K562 (cell line): ENCODE data around the gene MARCHF3. TPM values are rescaled to one million over a fixed set of nuclear protein-coding genes. Genes with fewer than 3 reads are reported as not detected.
A peak's percentile ranks its signal among the peaks of the same experiment; 100 is the strongest.

Experiments
- CBX1 ChIP-seq: sonication (generic); IDR thresholded peaks from 2 replicates; pipeline ENCODE4 v1.6.1; 2016; ENCODE audit warnings: antibody characterized with exemption, low read depth, mild to moderate bottlenecking
- EP400 ChIP-seq: fragments of 450-650 bp; IDR thresholded peaks from 2 replicates; pipeline ENCODE4 v1.6.1; 2017; ENCODE audit warnings: antibody characterized with exemption, mild to moderate bottlenecking, moderate library complexity
- MAFG ChIP-seq: fragments of 450-650 bp; conservative IDR thresholded peaks from 2 replicates; pipeline ENCODE4 v1.6.1; 2016; ENCODE audit warnings: missing genetic modification characterization, missing compliant biosample characterization
- MTA3 ChIP-seq: fragments of 450-650 bp; formaldehyde crosslinking; IDR thresholded peaks from 2 replicates; pipeline ENCODE4 v1.6.1; 2017; ENCODE audit warnings: mild to moderate bottlenecking, borderline replicate concordance
- NEUROD1 ChIP-seq: fragments of 150-350 bp; IDR thresholded peaks from 2 replicates; pipeline ENCODE4 v1.6.1; 2014; ENCODE audit warnings: borderline replicate concordance, low read length, low read depth; ENCODE audit not compliant: partially characterized antibody
- PCBP1 ChIP-seq: fragments of 200-400 bp; formaldehyde crosslinking; IDR thresholded peaks from 2 replicates; pipeline ENCODE4 v1.6.1; 2018; ENCODE audit warnings: mild to moderate bottlenecking, low read depth, low read length; ENCODE audit not compliant: poor library complexity, severe bottlenecking
- RFX7 ChIP-seq: fragments of 250-450 bp; sonication (Bioruptor Pico); IDR thresholded peaks from 2 replicates; pipeline ENCODE4 v1.5.1; 2021; ENCODE audit warnings: mild to moderate bottlenecking
- TRIM24 ChIP-seq, 2 experiments: fragments of 450-650 bp; IDR thresholded peaks; 2 replicates each; pipeline ENCODE4 v1.6.1; 2016
- ZKSCAN8 ChIP-seq: fragments of 200-800 bp; sonication (Bioruptor generic); IDR thresholded peaks from 2 replicates; pipeline ENCODE4 v1.6.1; 2016; ENCODE audit warnings: missing genetic modification characterization, missing compliant biosample characterization
- polyA plus RNA-seq, 8 experiments: library from polyadenylated mRNA; depleted of rRNA in 4 of 8; stranded (reverse) in 5 of 8; unstranded in 3 of 8; fragments of >200 nt; fragmentation: Nextera tagmentation in 2 of 8; fragmentation: Illumina TruSeq in 1 of 8; extraction: Ambion mirVana in 2 of 8; extraction: Trizol in 1 of 8; gene quantifications; 2 replicates each; pipeline versions ENCODE4 v1.2.1 to v1.2.3, GENCODE V29; 2011 to 2014; ENCODE audit warnings: inconsistent platforms in 1 of 8, missing spikeins in 1 of 8
- total RNA-seq, 7 experiments: library from RNA; depleted of rRNA in 6 of 7; stranded (reverse); fragments of >200 nt in 6 of 7; fragmentation: Illumina TruSeq in 2 of 7; extraction: Trizol in 2 of 7; gene quantifications; 2 replicates each; pipeline versions ENCODE4 v1.2.1 to v1.2.3, GENCODE V29; 2011 to 2021; ENCODE audit warnings: low replicate concordance in 1 of 7
- TF ChIP-seq, protein P1 (sequence below): fragments of 450-650 bp; conservative IDR thresholded peaks from 2 replicates; pipeline ENCODE4 v1.6.1; 2016; ENCODE audit warnings: missing genetic modification characterization, low read depth, mild to moderate bottlenecking, missing compliant biosample characterization, moderate library complexity
- TF ChIP-seq, protein P2 (sequence below): fragments of 250-450 bp; sonication (Bioruptor Pico); IDR thresholded peaks from 2 replicates; pipeline ENCODE4 v1.8.0; 2021; ENCODE audit warnings: moderate library complexity, mild to moderate bottlenecking, inconsistent platforms
- TF ChIP-seq, protein P3 (sequence below): sonication (generic); formaldehyde crosslinking; IDR thresholded peaks from 2 replicates; pipeline ENCODE4 v1.8.1; 2022; ENCODE audit warnings: missing genetic modification reagents
- TF ChIP-seq, protein P4 (sequence below), 2 experiments: fragments of 450-650 bp; formaldehyde crosslinking in 1 of 2; IDR thresholded peaks; 2 replicates each; pipeline versions ENCODE4 v1.4.0 to v1.6.1; 2014 to 2020; ENCODE audit warnings: mild to moderate bottlenecking in 2 of 2, borderline replicate concordance in 1 of 2, low read depth in 1 of 2

MARCHF3 gene
- total and polyA plus RNA-seq, 9 of the 15 experiments (the other 6 are each of a cell fraction or from before 2014, with no cell fraction given): 5.6 to 37.4 (median 16.5) TPM

DNA sequence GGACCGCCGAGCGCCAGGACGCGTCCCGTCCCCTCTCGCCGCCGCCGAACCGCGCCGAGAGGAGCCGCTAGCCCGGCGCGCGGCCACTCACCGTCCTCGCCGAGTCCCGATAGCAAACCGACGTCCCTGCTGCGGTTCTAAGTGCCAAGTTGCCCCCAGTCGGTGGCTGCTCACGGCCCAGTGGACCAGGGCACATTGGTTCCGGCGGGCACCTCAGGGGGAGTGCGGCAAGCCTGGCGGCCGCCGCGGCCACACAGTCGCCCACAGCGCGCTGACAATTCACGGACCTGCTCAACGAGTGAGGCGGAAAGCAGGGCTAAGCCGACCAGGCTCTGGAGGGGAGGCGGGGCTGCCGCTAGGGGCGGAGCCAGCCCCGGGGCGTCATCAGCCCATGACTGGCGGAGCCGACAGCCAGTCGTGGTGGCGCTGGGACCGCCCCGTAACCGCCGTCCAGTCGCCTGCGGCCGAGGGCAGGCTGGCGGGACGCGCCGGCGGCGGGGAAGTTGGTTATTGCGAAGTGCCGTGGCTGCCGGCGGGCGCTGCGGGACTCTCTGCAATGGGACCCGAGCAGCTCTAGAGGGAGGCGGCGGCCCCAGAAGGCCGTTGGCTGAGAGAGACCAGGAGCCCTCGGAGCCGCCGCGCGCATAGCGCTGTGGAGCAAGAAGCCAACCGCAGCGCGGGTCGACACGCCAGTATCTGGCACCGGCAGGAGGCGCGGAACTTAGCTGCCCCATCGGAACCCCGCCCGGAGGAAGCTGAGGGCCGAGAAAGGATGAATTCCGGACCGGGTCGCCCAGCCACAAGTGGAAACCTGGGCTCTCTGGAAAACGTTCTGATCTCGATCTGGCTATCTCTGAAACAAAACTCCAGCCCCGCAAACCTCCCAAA lies at the start of gene MARCHF3 (continued):
- TF ChIP-seq, protein P1, sequence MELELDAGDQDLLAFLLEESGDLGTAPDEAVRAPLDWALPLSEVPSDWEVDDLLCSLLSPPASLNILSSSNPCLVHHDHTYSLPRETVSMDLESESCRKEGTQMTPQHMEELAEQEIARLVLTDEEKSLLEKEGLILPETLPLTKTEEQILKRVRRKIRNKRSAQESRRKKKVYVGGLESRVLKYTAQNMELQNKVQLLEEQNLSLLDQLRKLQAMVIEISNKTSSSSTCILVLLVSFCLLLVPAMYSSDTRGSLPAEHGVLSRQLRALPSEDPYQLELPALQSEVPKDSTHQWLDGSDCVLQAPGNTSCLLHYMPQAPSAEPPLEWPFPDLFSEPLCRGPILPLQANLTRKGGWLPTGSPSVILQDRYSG (tag): no peak
- TF ChIP-seq ZKSCAN8 (CRISPR knock-in tag) (no peak), MTA3 (peak; percentile 95), MAFG (no peak), RFX7 (peak; percentile 43; the same call in 1 of the 2 replicates), EP400 (peak; percentile 74; the same call in 1 of the 2 replicates), NEUROD1 (peak; percentile 75), PCBP1 (peak; percentile 64), CBX1 (0 out of 2 replicates have a peak, but pooled peaks have one; percentile 83), TRIM24 (IDR thresholded peaks at IDR 0.05) (peak in 1 of 2 experiments; percentile 57; a peak in 2 of 4 replicates)
- TF ChIP-seq, protein P2, sequence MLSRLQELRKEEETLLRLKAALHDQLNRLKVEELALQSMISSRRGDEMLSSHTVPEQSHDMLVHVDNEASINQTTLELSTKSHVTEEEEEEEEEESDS (CRISPR knock-in tag): no peak
- TF ChIP-seq, protein P3, sequence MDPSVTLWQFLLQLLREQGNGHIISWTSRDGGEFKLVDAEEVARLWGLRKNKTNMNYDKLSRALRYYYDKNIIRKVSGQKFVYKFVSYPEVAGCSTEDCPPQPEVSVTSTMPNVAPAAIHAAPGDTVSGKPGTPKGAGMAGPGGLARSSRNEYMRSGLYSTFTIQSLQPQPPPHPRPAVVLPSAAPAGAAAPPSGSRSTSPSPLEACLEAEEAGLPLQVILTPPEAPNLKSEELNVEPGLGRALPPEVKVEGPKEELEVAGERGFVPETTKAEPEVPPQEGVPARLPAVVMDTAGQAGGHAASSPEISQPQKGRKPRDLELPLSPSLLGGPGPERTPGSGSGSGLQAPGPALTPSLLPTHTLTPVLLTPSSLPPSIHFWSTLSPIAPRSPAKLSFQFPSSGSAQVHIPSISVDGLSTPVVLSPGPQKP: no peak
- TF ChIP-seq, protein P4, sequence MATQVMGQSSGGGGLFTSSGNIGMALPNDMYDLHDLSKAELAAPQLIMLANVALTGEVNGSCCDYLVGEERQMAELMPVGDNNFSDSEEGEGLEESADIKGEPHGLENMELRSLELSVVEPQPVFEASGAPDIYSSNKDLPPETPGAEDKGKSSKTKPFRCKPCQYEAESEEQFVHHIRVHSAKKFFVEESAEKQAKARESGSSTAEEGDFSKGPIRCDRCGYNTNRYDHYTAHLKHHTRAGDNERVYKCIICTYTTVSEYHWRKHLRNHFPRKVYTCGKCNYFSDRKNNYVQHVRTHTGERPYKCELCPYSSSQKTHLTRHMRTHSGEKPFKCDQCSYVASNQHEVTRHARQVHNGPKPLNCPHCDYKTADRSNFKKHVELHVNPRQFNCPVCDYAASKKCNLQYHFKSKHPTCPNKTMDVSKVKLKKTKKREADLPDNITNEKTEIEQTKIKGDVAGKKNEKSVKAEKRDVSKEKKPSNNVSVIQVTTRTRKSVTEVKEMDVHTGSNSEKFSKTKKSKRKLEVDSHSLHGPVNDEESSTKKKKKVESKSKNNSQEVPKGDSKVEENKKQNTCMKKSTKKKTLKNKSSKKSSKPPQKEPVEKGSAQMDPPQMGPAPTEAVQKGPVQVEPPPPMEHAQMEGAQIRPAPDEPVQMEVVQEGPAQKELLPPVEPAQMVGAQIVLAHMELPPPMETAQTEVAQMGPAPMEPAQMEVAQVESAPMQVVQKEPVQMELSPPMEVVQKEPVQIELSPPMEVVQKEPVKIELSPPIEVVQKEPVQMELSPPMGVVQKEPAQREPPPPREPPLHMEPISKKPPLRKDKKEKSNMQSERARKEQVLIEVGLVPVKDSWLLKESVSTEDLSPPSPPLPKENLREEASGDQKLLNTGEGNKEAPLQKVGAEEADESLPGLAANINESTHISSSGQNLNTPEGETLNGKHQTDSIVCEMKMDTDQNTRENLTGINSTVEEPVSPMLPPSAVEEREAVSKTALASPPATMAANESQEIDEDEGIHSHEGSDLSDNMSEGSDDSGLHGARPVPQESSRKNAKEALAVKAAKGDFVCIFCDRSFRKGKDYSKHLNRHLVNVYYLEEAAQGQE (IDR thresholded peaks at IDR 0.05; ENCODE audit: borderline replicate concordance): peak; percentile 30; the same call in 1 of the 2 replicates
- TF ChIP-seq, protein P4 (CRISPR knock-in tag; IDR thresholded peaks at IDR 0.05; ENCODE audit: low read depth): peak; percentile 73; the same call in 1 of the 2 replicates
